HG03521 (cell line): ENCODE results near the gene IL4.

Experiments
- ATAC-seq: cut with Tn5 transposase; IDR thresholded peaks from one replicate; pipeline ENCODE4 v1.9.1; 2021; ENCODE audit warnings: mild to moderate bottlenecking, moderate library complexity; ENCODE audit not compliant: unreplicated experiment

The IL4 gene

GRCh38 chr5:132669966-132670882, 3.6 kb upstream of the IL4 start:
- ATAC-seq, result no peak

GRCh38 chr5:132671000-132671399, 2.8 kb upstream of the IL4 start:
- ATAC-seq, result no peak

DNA sequence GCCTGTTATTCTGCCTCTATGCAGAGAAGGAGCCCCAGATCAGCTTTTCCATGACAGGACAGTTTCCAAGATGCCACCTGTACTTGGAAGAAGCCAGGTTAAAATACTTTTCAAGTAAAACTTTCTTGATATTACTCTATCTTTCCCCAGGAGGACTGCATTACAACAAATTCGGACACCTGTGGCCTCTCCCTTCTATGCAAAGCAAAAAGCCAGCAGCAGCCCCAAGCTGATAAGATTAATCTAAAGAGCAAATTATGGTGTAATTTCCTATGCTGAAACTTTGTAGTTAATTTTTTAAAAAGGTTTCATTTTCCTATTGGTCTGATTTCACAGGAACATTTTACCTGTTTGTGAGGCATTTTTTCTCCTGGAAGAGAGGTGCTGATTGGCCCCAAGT, 301 bp upstream of the IL4 start:
- no peak for ATAC-seq

- ATAC-seq, result peak; percentile 84
Observed at GRCh38 chr5:132674671-132675506, 1.1 kb downstream of the IL4 start.

GRCh38 chr5:132675936-132676689, 2.3 kb downstream of the IL4 start:
- ATAC-seq, result no peak

GRCh38 chr5:132677191-132677590, 3.4 kb downstream of the IL4 start:
- no peak for ATAC-seq

DNA sequence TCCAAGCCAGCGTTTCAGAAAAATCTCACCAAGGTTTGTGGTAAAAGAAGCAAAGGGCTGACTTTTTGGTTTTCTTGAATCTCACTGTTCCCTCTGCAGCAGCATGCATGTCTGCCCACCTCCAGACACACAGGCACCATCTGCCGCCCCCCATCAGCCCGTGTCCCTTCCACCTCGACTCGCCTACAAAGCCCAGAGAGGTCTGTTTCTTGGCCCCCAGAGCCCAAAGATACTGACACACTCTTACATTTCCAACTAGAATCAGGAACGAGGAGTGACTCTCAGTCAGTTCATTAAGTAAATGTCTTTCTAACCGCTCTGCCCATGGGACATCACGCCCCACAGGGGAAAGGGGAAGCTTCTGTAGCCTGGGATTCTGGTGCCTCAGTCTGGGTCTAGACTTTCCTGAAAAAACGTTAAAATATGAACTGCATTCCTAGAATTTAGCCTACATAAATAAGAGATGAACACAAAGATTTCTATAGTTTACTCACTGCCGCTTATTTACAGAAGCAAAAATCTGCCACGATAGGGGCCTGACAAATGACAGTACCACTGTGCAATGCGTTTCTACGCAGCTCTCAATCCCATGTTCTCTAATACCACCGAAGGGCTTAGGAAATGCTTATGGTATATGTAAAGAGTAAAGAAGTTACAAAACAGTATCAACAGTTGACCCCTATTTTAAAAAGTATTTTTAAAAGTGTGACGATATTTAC, 4.1 kb downstream of the IL4 start:
- no peak for ATAC-seq

- ATAC-seq, result no peak
Observed at GRCh38 chr5:132678735-132679134, 4.9 kb downstream of the IL4 start.

- no peak for ATAC-seq
Observed at GRCh38 chr5:132679166-132679565, 5.4 kb downstream of the IL4 start.

DNA sequence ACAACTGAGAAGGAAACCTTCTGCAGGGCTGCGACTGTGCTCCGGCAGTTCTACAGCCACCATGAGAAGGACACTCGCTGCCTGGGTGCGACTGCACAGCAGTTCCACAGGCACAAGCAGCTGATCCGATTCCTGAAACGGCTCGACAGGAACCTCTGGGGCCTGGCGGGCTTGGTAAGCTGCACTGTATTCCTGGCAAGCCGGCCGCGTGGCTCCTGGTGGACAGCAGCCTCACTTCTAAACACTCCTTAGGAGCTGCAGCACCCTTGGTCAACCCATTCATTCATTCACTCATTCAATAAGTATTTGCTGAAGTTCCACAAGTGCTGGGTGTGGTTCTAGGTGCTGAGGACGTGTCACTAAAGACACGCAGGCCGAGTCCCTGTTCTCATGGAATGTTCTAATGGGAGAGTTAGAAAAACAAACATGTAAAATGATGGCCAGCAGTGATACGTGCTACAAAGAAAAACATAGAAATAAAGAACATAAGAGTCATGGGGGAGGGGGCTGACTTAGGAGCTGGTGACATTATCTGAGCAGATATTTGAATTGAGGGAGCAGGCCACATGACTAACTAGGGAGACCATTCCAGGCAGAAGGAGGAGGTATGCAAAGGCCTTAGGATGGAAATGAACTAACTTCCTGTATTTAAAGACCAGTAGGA, 6.1 kb downstream of the IL4 start:
- no peak for ATAC-seq

GRCh38 chr5:132680780-132681475, 7.1 kb downstream of the IL4 start:
- no peak for ATAC-seq

DNA sequence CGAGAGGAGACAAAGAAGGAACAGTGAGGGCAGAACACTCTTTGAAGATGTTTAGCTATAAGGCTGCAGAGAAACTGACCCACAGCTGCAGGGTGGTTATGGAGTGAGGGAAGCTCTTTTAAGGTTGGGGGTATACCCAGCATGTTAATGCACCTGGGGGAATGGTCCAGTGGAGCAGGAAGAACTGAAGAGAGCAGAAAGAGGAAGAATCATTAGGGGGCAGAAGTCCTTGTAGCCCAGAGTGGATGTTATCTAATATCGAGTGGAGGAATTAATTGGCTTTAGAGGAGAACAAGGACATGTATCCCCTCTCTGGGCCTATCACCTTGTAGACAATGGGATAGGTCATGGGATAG, 7.7 kb downstream of the IL4 start:
- ATAC-seq, result no peak

GRCh38 chr5:132681983-132682382, 8.2 kb downstream of the IL4 start:
- ATAC-seq, result no peak

- ATAC-seq, result no peak
Observed at GRCh38 chr5:132684491-132684890, 10.7 kb downstream of the IL4 start.

DNA sequence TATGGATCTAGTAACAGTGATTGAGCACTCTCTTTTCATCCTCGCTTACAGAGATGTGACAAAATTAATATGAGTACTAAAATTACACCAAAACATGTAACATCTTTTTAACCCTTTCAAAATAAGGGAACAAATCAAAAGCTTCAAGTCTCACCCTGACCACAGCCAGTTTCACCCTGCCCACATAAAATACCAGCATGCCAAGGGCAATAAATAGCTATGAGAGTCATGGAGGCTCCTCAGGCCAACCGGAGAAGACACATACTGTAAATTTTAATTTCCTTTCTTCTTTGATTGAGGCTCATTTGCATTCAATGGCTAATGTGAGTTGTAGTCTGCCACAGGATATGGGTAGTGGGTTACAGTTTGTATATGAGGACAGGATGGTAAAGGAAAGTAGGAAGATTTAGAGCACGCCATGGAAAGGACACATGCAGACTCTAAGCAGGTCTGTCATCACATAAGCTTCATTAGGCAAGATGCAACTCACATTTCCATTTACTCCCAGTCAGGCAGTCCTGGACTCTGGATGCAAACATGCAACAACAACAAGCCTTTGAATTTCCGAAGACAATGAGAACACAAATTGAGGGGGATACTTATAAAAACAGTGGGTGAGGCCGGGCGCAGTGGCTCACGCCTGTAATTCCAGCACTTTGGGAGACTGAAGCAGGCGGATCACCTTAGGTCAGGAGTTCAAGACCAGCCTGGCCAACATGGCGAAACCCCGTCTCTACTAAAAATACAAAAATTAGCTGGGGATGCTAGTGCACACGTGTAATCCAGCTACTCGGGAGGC, 11.3 kb downstream of the IL4 start:
- no peak for ATAC-seq

- ATAC-seq, result no peak
Observed at GRCh38 chr5:132686193-132686592, 12.4 kb downstream of the IL4 start.

GRCh38 chr5:132687995-132688394, 14.2 kb downstream of the IL4 start:
- ATAC-seq, result peak; percentile 49

- no peak for ATAC-seq
Observed at GRCh38 chr5:132688536-132689339, 14.9 kb downstream of the IL4 start.
